SH-SY5Y (cell line): ENCODE results near the gene RPL5.

Experiments
- GATA2 ChIP-seq: IDR thresholded peaks from 2 replicates; pipeline ENCODE4 v1.6.1; 2011; ENCODE audit warnings: mild to moderate bottlenecking, low read depth, low read length
- GATA3 ChIP-seq: IDR thresholded peaks from 2 replicates; pipeline ENCODE4 v1.6.1; 2011; ENCODE audit warnings: low read depth, mild to moderate bottlenecking, low read length, moderate library complexity

RPL5 gene

DNA sequence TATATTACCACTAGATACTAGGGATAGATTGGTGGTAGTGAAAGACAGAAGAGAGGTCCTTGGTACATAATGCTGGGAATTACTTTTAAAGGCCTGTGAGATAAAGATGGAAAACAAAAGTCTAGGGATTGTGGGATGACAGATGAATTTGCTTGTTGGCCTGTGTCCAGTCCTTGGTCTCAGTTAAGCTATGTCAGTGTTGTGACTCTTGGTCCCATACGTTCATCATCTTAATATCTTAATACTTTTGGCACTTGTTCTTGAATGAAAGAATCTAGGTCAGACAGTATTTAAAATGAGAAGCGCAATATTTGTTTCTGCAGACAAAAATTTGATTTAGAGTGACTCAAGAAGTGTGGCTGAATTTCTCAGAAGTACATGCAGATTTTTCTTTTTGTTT, 7.6 kb downstream of the RPL5 start:
- TF ChIP-seq GATA3 = no peak
- TF ChIP-seq GATA2 = no peak

DNA sequence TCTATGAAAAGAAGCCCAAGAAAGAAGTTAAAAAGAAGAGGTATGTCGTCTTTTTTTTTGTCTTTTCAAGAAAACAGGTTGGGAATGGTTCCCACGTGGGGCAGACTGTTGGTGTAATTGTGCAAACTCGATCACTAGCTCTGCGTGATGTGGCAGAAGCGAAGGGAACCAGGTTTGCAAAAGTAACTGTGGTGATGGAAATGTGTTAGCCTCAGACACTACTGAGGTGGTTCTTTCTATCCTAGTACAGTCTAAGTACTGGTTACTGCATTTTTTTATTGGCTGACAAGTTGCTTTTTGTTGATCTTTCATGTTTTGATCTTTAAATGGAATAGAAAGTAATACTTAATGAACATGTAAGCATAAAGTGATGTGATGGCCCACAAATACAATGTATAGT, 8.8 kb downstream of the RPL5 start:
- TF ChIP-seq GATA3 (no peak), GATA2 (no peak)

- TF ChIP-seq GATA3 (no peak), GATA2 (no peak)
Observed at GRCh38 chr1:92842082-92843045, 10.5 kb downstream of the RPL5 start.

- TF ChIP-seq GATA3 = no peak
- no peak for TF ChIP-seq GATA2
Observed at GRCh38 chr1:92843046-92843423, 11.2 kb downstream of the RPL5 start.

GRCh38 chr1:92843429-92844352, 11.9 kb downstream of the RPL5 start:
- TF ChIP-seq GATA3 = no peak

DNA sequence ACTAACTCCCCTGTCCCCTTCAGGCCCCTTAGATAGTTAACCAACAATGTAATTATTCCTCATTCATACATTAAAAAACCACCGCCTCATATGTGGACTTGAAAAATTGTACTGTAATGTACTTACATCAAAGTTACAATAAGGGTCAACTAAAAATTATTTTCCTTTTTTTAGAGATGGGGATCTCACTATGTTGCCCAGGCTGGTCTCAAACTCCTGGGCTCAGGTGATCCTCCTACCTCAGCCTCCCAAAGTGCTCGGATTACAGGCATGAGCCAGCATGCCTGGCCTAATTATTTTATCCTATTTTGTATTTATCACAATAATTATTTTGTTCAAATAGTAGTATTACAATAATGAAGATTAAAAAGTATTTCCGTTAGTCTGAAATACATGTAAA, 12.6 kb downstream of the RPL5 start:
- TF ChIP-seq GATA3 = no peak
- TF ChIP-seq GATA2 = no peak

GRCh38 chr1:92845908-92846307, 14.1 kb downstream of the RPL5 start:
- no peak for TF ChIP-seq GATA2
- no peak for TF ChIP-seq GATA3

GRCh38 chr1:92848201-92848600, 16.4 kb downstream of the RPL5 start:
- no peak for TF ChIP-seq GATA3
- no peak for TF ChIP-seq GATA2

- TF ChIP-seq GATA3 (no peak), GATA2 (no peak)
Observed at GRCh38 chr1:92850019-92850418, 18.2 kb downstream of the RPL5 start.

DNA sequence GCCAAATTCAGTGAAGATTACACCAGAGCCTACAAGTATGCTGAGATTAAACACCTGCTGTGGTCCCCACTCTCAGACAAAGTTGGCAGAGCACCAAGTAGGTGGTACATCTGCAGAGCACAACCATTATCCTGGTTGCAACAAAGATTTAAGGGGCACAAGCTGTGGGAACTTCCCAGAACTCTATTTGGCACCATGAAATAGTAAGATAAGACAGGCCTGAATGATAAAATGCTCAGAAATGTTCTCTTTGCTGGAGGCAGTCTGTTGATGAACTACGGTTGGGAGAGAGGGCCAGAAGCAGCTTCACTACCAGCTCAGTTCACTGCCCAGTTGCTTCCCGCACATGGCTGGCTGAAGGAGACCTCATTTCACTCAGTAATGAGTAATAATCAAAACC, 19.9 kb downstream of the RPL5 start:
- no peak for TF ChIP-seq GATA3
- TF ChIP-seq GATA2 = peak; percentile 58

DNA sequence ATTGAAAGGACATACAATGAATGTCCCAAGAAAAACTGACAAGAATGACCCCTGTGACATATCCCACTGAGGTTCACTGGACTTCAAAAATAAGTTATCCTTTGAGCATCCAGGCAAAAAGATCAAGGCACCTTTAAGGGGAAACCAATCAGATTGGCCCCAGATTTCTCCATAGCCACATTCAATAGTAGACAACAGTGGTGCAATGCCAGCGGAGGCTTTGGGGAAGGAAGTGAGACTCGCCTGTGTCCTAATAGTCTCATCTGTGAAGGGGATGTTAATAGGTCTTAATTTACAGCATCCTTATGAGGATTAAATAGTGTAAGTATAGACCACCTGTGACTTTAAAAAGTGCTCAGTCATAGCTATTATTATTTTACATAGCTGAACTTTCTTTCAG, 21.5 kb downstream of the RPL5 start:
- no peak for TF ChIP-seq GATA3
- no peak for TF ChIP-seq GATA2

- TF ChIP-seq GATA2 = no peak
- no peak for TF ChIP-seq GATA3
Observed at GRCh38 chr1:92854101-92854785, 22.4 kb downstream of the RPL5 start.

- no peak for TF ChIP-seq GATA2
- no peak for TF ChIP-seq GATA3
Observed at GRCh38 chr1:92855236-92855635, 23.4 kb downstream of the RPL5 start.

- TF ChIP-seq GATA3 = no peak
Observed at GRCh38 chr1:92857817-92858216, 26.0 kb downstream of the RPL5 start.
